Measurements from ENCODE around the gene RBM27. TPM values are rescaled to one million over a fixed set of nuclear protein-coding genes. Genes with fewer than 3 reads are reported as not detected.
"Not testable (repeated sequence)": the region's sequence is repeated elsewhere in the genome, so short reads cannot be mapped to it uniquely, and the experiment has no call there.

RBM27 gene, protein sequence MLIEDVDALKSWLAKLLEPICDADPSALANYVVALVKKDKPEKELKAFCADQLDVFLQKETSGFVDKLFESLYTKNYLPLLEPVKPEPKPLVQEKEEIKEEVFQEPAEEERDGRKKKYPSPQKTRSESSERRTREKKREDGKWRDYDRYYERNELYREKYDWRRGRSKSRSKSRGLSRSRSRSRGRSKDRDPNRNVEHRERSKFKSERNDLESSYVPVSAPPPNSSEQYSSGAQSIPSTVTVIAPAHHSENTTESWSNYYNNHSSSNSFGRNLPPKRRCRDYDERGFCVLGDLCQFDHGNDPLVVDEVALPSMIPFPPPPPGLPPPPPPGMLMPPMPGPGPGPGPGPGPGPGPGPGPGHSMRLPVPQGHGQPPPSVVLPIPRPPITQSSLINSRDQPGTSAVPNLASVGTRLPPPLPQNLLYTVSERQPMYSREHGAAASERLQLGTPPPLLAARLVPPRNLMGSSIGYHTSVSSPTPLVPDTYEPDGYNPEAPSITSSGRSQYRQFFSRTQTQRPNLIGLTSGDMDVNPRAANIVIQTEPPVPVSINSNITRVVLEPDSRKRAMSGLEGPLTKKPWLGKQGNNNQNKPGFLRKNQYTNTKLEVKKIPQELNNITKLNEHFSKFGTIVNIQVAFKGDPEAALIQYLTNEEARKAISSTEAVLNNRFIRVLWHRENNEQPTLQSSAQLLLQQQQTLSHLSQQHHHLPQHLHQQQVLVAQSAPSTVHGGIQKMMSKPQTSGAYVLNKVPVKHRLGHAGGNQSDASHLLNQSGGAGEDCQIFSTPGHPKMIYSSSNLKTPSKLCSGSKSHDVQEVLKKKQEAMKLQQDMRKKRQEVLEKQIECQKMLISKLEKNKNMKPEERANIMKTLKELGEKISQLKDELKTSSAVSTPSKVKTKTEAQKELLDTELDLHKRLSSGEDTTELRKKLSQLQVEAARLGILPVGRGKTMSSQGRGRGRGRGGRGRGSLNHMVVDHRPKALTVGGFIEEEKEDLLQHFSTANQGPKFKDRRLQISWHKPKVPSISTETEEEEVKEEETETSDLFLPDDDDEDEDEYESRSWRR
- 72.1 TPM for total RNA-seq

DNA sequence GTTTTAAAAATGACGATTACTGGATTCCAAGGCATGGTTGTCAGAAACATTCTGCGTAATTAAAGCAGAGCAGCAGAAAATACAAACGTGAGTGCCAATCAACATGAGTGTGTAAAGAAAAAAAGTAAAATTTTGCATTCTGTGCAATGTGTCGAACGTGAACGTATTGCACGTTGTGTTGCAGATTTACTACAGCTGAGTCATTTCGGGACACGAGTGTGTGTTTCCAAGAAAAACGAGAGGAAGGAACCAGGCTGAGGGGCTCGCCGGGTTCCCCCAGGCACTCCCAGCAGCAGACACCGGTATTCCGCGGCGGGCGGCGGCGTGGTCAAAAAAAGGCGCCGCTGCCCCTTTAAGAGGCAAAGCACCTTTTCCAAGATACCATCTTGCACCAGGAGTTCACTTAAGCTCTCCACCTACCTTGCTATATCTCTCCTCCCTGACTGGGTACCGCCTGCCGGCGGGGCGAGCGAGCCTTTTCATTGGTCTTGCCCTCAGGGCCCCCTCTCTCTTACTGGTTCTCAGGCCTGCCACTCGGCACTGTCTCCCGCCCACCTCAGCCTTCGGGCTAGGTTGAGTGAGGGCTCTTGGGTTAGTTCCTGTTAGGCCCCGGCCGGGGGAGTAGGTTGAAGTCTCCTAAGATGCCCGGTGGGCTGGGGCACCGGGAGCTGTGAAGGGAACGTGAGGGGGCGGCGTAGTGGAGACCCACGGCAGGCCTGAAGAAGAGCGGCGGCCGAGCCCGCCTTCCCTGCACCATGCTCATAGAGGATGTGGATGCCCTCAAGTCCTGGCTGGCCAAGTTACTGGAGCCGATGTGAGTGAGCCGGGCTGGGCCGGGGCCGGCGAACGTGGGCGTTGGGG lies at the start of gene RBM27:
TSS of gene RBM27 (plus strand) at position 595 of the 861 bp plus-strand sequence. CDS start at position 756, 161 bp downstream.
- H3K27me3 ChIP-seq (ENCODE audit: insufficient read depth, low read length), result no peaks in the 10 kb centered on the region
- H3K9me3 ChIP-seq (ENCODE audit: low read depth, low read length), result no peaks in the 10 kb centered on the region
- peak within 1 kb of the TSS; percentile 88 for H3K4me3 ChIP-seq (ENCODE audit: low read length)
- peaks cover 27% of the 10 kb centered on the region for H3K4me1 ChIP-seq (ENCODE audit: insufficient read depth, low read length)

DNA sequence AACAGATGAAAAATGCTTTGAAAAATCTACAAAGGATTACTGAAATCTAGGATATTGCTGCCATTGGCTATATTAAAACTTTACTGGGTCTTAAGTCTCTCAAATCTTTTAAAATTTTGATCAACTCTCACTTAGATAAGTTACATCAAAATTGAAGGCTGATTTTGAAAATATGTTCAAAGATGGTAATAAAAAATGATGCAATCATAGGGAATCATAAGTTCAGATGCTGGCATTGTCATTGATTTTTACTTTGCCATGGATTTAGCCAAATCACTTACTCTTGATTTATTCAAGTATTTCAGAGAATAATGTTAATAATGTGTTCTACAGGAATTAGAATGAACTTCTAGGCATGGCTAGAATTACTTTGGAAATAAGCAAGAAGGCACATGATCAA lies 45.1 kb upstream of the RBM27 start:
- Histone ChIP-seq H3K27me3 (ENCODE audit: insufficient read depth, low read length) (no peaks in the 10 kb centered on the region), H3K4me1 (ENCODE audit: insufficient read depth, low read length) (no peaks in the 10 kb centered on the region), H3K9me3 (ENCODE audit: low read depth, low read length) (no peaks in the 10 kb centered on the region), H3K4me3 (ENCODE audit: low read length) (no peak overlapping the region)

DNA sequence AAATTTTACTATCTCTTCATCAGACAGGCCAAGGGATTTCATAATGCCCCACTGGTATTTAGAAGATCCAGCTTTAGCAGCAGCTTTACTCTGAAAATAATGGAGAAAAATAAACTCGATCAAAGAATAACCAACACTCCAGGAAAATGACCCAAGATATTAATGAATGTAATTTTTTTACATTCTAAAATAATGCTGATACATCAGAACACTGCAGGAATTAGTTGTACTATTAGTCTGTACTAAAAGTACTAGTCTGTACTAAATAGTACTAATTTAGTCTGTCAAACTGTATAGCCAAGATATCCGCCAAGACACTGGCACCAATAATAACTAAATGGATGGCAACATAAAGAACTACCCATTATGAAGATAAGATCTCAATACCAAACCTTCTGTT lies 39.0 kb upstream of the RBM27 start:
- Histone ChIP-seq H3K9me3 (ENCODE audit: low read depth, low read length) (no peaks in the 10 kb centered on the region), H3K4me1 (ENCODE audit: insufficient read depth, low read length) (no peaks in the 10 kb centered on the region), H3K4me3 (ENCODE audit: low read length) (no peak overlapping the region), H3K27me3 (ENCODE audit: insufficient read depth, low read length) (no peaks in the 10 kb centered on the region)

DNA sequence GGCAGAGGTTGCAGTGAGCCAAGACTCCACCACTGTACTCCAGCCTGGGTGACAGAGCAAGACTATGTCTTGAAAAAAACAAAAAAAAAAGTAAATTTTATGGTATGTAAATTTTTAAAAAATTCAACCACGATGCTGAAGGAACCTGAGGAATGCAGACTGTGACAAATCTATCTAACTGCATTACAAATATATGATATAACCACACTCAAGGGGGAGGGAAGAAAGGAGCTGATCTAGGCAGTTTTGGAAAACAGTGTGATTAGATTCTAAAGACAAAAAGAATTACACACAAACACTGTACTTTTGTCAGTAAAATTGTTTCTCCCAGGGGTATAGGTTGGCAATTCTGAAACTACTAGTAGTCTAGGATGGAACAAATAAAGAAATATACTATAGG lies 37.9 kb upstream of the RBM27 start:
- Histone ChIP-seq H3K27me3 (ENCODE audit: insufficient read depth, low read length) (no peaks in the 10 kb centered on the region), H3K9me3 (ENCODE audit: low read depth, low read length) (no peaks in the 10 kb centered on the region), H3K4me3 (ENCODE audit: low read length) (no peak overlapping the region), H3K4me1 (ENCODE audit: insufficient read depth, low read length) (no peaks in the 10 kb centered on the region)

DNA sequence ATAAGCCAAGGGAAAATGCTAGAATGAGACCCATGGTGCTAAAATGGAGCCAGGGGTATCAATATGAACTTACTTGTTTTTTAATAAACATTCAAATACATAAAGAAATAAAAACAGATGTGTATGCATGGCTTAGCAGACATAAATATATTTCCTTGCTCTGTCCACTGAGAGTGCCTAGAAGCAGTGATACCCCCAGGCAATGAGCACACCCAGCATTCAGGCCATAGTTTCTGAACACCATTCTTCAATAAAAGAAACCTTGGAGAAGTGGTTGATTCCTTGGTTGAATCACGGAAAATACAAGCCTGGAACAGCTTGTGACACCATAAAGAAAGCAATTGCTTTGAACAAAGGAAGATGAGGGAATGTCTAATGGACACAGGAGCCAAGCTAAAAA lies 37.5 kb upstream of the RBM27 start:
- Histone ChIP-seq H3K4me3 (ENCODE audit: low read length) (no peak overlapping the region), H3K4me1 (ENCODE audit: insufficient read depth, low read length) (no peaks in the 10 kb centered on the region), H3K9me3 (ENCODE audit: low read depth, low read length) (no peaks in the 10 kb centered on the region), H3K27me3 (ENCODE audit: insufficient read depth, low read length) (no peaks in the 10 kb centered on the region)

DNA sequence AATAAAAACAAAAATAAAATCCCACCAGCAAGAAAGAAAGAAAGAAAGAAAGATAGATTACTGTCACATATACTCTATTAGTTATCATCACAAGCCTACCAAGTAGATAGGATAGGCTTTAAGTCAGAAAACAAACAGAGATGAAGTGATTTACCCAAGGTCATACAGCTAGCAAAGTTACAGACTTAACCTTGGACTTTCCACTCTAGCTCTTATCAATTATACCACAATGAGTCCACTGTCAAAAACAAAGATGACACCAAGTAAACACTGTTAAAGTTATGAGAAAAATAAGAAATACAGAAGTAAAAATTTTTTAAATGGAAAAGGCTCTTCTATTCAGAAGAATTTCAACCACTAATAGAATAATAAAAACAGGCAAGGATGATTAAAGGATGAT lies 34.3 kb upstream of the RBM27 start:
- Histone ChIP-seq H3K9me3 (ENCODE audit: low read depth, low read length) (no peaks in the 10 kb centered on the region), H3K4me1 (ENCODE audit: insufficient read depth, low read length) (no peaks in the 10 kb centered on the region), H3K27me3 (ENCODE audit: insufficient read depth, low read length) (no peaks in the 10 kb centered on the region), H3K4me3 (ENCODE audit: low read length) (no peak overlapping the region)

DNA sequence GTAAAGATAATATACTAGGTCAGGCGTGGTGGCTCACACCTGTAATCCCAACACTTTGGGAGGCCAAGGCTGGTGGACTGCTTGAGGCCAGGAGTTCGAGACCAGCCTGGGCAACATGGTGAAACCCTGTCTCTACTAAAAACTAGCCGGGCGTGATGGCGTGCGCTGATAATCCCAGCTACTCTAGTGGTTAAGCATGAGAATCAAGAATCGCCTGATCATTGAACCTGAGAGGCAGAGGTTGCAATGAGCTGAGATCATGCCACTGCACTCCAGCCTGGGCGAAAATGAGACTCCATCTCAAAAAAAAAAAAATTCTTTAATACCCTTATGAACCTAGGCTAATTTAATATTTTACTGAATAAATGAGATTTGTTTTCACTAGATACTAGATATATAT lies 30.4 kb upstream of the RBM27 start:
- not testable (repeated sequence) for H3K4me3 ChIP-seq (ENCODE audit: low read length); H3K4me1 ChIP-seq (ENCODE audit: insufficient read depth, low read length); H3K9me3 ChIP-seq (ENCODE audit: low read depth, low read length); H3K27me3 ChIP-seq (ENCODE audit: insufficient read depth, low read length)

DNA sequence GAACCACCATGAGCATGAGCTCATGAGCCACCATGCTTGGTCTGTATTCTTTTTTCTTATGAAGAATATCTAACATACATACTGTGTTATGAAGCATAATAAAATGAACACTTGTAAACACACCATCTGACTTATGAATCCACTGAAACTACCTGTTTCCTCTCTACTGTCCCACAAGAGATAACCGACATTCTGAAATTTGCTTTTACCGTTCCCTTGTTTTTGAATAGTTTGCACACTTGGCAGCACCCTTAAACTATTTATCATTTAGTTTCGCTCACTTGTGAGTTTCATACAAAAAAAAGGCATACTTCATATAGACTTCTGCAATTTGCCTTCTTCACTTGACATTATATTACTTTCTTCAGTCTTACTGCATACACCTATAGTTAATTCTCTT lies 29.8 kb upstream of the RBM27 start:
- Histone ChIP-seq H3K9me3 (ENCODE audit: low read depth, low read length) (no peaks in the 10 kb centered on the region), H3K4me3 (ENCODE audit: low read length) (no peak overlapping the region), H3K4me1 (ENCODE audit: insufficient read depth, low read length) (no peaks in the 10 kb centered on the region), H3K27me3 (ENCODE audit: insufficient read depth, low read length) (no peaks in the 10 kb centered on the region)

DNA sequence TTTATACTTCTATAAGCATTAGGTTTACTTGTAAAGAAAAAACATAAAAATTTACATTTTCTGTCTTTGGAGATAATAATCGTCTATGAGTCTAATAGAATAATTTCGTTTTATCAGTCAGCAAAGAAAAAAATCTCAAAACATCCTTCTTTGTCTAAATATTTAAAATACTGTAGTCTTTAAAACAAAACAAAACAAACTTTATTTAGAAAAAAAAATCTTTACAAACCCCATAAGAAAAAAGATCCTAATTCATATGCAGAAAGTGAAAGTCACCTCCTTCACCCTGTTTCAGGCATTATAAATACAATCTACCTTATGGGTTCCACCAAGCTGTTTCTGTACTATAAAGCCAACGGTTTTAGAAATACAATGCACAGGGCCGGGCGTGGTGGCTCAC lies 26.6 kb upstream of the RBM27 start:
- no peak overlapping the region for H3K4me3 ChIP-seq (ENCODE audit: low read length)

DNA sequence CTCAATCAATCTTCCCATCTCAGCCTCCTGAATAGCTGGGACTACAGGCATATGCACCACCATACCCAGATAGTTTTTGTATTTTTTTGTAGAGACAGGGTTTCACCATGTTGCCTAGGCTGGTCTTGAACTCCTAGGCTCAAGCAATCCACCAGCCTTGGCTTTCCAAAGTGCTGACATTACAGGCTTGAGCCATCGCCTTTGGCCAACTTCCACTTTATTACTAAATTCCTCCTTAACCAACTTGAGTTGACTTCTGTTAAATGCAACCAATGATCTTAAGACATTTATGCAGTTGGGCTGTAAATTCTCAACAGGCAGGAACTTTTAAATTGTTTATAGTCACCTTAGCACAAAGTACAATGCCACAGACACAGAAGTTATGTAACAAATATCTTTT lies 23.7 kb upstream of the RBM27 start:
- Histone ChIP-seq H3K4me3 (ENCODE audit: low read length) (no peak overlapping the region), H3K9me3 (ENCODE audit: low read depth, low read length) (no peaks in the 10 kb centered on the region), H3K4me1 (ENCODE audit: insufficient read depth, low read length) (peaks cover 25% of the 10 kb centered on the region), H3K27me3 (ENCODE audit: insufficient read depth, low read length) (no peaks in the 10 kb centered on the region)

More for the DNA sequence above, 26.6 kb upstream of the RBM27 start:
- H3K27me3 ChIP-seq (ENCODE audit: insufficient read depth, low read length), result no peaks in the 10 kb centered on the region
- H3K4me1 ChIP-seq (ENCODE audit: insufficient read depth, low read length), result peaks cover 16% of the 10 kb centered on the region
- no peaks in the 10 kb centered on the region for H3K9me3 ChIP-seq (ENCODE audit: low read depth, low read length)

DNA sequence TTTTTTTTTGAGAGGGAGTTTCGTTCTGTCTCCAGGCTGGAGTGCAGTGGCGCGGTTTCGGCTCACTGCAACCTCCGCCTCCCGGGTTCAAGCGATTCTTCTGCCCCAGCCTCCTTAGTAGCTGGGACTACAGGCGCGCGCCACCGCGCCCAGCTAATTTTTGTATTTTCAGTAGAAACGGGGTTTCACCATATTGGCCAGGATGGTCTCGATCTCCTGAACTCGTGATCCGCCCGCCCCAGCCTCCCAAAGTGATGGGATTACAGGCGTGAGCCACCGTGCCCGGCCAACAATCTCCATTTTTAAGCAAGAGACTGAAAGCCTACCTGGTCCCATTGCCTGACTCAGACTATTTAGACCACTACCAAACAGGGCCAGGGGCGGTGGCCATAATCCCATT lies 20.0 kb upstream of the RBM27 start:
- peak overlapping the region; percentile 51 for H3K4me3 ChIP-seq (ENCODE audit: low read length)
- H3K9me3 ChIP-seq (ENCODE audit: low read depth, low read length); H3K27me3 ChIP-seq (ENCODE audit: insufficient read depth, low read length): not testable (repeated sequence)
- peaks cover 25% of the 10 kb centered on the region for H3K4me1 ChIP-seq (ENCODE audit: insufficient read depth, low read length)

DNA sequence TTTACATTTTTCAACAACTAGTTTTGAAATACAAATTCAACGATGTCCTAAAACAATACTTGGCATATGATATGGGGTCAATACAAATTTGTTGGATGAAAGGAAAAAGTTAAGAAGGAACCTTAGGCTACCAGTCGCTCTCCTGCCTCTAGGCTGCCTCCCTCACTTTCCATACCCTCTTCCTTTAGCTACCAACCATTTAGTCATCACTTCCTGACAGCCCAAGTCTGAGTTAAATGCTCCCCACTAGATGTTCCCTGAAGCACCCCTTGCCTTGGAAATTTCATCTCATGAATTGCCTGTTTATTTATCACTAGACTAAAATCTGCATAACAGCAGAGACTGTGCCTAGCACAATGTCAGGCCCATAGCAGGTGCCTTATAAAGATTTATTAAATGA lies 18.2 kb upstream of the RBM27 start:
- Histone ChIP-seq H3K9me3 (ENCODE audit: low read depth, low read length) (no peaks in the 10 kb centered on the region), H3K4me1 (ENCODE audit: insufficient read depth, low read length) (peaks cover 21% of the 10 kb centered on the region), H3K27me3 (ENCODE audit: insufficient read depth, low read length) (no peaks in the 10 kb centered on the region), H3K4me3 (ENCODE audit: low read length) (no peak overlapping the region)

DNA sequence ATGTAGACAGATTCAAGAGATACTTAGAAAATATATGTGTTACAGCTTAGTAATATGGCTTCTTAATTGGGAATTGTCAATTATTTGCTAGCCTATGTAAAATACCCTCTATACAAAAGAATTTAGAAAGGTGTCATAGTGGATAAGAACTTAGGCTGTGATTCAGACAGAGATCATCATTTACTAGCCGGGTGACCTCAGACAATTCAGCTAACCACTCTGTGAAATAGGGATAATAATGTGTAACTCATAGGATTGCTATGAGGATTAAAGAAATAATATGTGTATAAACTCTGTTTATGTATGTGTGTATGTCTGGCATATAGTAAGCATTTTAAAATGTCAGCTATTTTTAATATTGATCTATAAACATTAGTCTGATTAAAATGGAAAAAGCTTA lies 15.0 kb upstream of the RBM27 start:
- Histone ChIP-seq H3K27me3 (ENCODE audit: insufficient read depth, low read length) (peaks cover 3% of the 10 kb centered on the region), H3K4me1 (ENCODE audit: insufficient read depth, low read length) (peaks cover 1% of the 10 kb centered on the region), H3K4me3 (ENCODE audit: low read length) (no peak overlapping the region), H3K9me3 (ENCODE audit: low read depth, low read length) (no peaks in the 10 kb centered on the region)

DNA sequence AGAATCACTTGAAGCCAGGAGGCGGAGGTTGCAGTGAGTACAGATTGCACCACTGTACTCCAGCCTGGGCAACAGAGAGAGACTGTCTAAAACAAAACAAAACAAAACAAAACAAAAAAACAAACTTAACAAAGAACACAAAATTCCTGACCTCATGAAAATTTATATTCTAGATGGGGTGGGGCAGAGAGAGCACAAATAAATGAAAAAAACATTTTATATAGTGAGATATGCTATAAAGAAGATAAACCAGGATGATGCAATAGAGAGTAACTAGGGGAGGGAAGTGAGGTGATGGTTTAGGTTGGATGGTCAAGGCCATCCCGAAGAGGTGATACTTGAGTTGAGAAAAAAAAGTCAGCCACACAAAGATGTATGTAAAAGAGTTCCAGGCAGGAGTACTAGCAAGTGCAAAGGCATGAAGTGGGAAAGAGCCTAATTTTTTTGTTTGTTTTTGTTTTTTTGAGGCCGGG lies 10.8 kb upstream of the RBM27 start:
- H3K4me1 ChIP-seq (ENCODE audit: insufficient read depth, low read length), result no peaks in the 10 kb centered on the region
- H3K4me3 ChIP-seq (ENCODE audit: low read length), result no peak overlapping the region
- H3K27me3 ChIP-seq (ENCODE audit: insufficient read depth, low read length), result peaks cover 3% of the 10 kb centered on the region
- no peaks in the 10 kb centered on the region for H3K9me3 ChIP-seq (ENCODE audit: low read depth, low read length)

Measured in mononuclear cell (primary cell).